DOHH2 (cell line): Measurements from ENCODE around the gene CACNA1F.

Source experiments
- CTCF ChIP-seq: fragments of 200-600 bp; sonication (generic); IDR thresholded peaks from one replicate; pipeline ENCODE4 v1.5.1; 2014; ENCODE audit warnings: antibody characterized with exemption, mild to moderate bottlenecking, low read depth, low read length; ENCODE audit not compliant: poor library complexity, severe bottlenecking
- EZH2phosphoT487 ChIP-seq: fragments of 200-600 bp; sonication (generic); IDR thresholded peaks from 2 replicates; pipeline ENCODE4 v1.6.1; 2017; ENCODE audit warnings: borderline replicate concordance, mild to moderate bottlenecking, antibody characterized with exemption, low read length, moderate library complexity, mixed read lengths

- no peak for TF ChIP-seq CTCF
- TF ChIP-seq EZH2phosphoT487, result no peak
These were observed 41.5 kb downstream of the CACNA1F start for GRCh38 chrX:49191574-49192011.
